Erythroblast (primary cell): ENCODE results near the gene ALG12.

Experiments used
- GATA1 ChIP-seq: IDR thresholded peaks from 2 replicates; pipeline ENCODE4 v1.6.1; 2011; ENCODE audit warnings: low read depth, mild to moderate bottlenecking, control low read depth, low read length, moderate library complexity
- POLR2A ChIP-seq: IDR thresholded peaks from 2 replicates; pipeline ENCODE4 v1.6.1; 2011; ENCODE audit warnings: mild to moderate bottlenecking, low read length

- TF ChIP-seq POLR2A (no peak), GATA1 (no peak)
Measured at GRCh38 chr22:49930596-49931412, 12.6 kb upstream of the ALG12 start.
